Mesodermal cell (in vitro differentiated cells): ENCODE results near the gene KIAA1671.

Experiments used
- H3K27ac ChIP-seq: 2 replicates; pipeline ENCODE4 v1.7.0; 2013; ENCODE audit warnings: mild to moderate bottlenecking, low read depth, low read length, moderate library complexity; ENCODE audit not compliant: severe bottlenecking
- H3K36me3 ChIP-seq: 2 replicates; pipeline ENCODE4 v1.7.1; 2013; ENCODE audit warnings: mild to moderate bottlenecking, low read length, moderate library complexity; ENCODE audit not compliant: control insufficient read depth, insufficient read depth
- H3K4me1 ChIP-seq: one replicate; pipeline ENCODE4 v1.7.1; 2013; ENCODE audit warnings: mild to moderate bottlenecking, low read length; ENCODE audit not compliant: insufficient read depth, control insufficient read depth, poor library complexity, severe bottlenecking
- H3K4me3 ChIP-seq: 2 replicates; pipeline ENCODE4 v1.7.0; 2013; ENCODE audit warnings: low read length, control low read depth, mild to moderate bottlenecking; ENCODE audit not compliant: insufficient read depth, poor library complexity, severe bottlenecking; ENCODE audit errors: extremely low read depth
- H3K9me3 ChIP-seq: 2 replicates; pipeline ENCODE4 v1.7.1; 2013; ENCODE audit warnings: mild to moderate bottlenecking, low read length, moderate library complexity; ENCODE audit not compliant: control insufficient read depth
- WGBS, 2 experiments: methylation state at CpG; one replicate each; pipeline ENCODE4 v1.1.5; 2013; ENCODE audit warnings: missing lambda C conversion rate in 2 of 2; ENCODE audit not compliant: insufficient coverage in 2 of 2; 5-methylcytosine and 5-hydroxymethylcytosine counted together

Gene KIAA1671

DNA sequence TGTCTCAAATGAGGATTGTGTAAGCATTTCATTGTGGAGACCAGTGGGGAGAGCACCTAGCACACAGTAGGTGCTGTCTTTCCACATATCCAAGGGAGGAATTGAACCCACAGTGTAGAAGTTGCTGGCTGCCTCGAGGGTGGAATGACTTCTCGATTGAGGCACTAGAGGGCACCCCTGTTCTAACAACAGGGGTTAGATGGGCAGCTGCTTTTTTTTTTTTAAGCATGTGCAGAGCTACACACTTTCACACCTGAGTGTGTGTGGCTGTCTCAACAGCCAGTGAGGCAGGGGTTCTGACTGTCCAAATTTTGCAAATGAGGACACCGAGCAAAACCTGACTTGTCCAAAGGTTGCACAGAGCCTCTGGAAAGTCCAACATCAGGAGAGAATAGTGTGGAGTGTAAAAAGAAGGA lies 128.9 kb downstream of the KIAA1671 start:
- Histone ChIP-seq H3K4me3 (no peak overlapping the region), H3K9me3 (no peaks in the 10 kb centered on the region), H3K27ac (no peak overlapping the region), H3K4me1 (peaks cover 9% of the 10 kb centered on the region), H3K36me3 (peaks cover 4% of the 10 kb centered on the region)
- 32 to 37% methylated on average over 3 of the region's 3 CpGs for WGBS, 2 experiments

GRCh38 chr22:25082096-25082495 lies 129.6 kb downstream of the KIAA1671 start:
- Histone ChIP-seq H3K36me3 (peaks cover 4% of the 10 kb centered on the region), H3K27ac (no peak overlapping the region), H3K9me3 (no peaks in the 10 kb centered on the region), H3K4me3 (no peak overlapping the region), H3K4me1 (peaks cover 9% of the 10 kb centered on the region)
- 86 to 91% methylated on average over 2 to 3 of the region's 3 CpGs for WGBS, 2 experiments

- Histone ChIP-seq H3K36me3 (peaks cover 4% of the 10 kb centered on the region), H3K4me1 (peaks cover 9% of the 10 kb centered on the region), H3K4me3 (no peak overlapping the region), H3K27ac (no peak overlapping the region), H3K9me3 (no peaks in the 10 kb centered on the region)
- WGBS, 2 experiments = 95% methylated on average over 2 of the region's 2 CpGs; no CpG with 5 or more reads in 1 of the 2 experiments
These were observed 130.7 kb downstream of the KIAA1671 start for GRCh38 chr22:25083056-25083806.

DNA sequence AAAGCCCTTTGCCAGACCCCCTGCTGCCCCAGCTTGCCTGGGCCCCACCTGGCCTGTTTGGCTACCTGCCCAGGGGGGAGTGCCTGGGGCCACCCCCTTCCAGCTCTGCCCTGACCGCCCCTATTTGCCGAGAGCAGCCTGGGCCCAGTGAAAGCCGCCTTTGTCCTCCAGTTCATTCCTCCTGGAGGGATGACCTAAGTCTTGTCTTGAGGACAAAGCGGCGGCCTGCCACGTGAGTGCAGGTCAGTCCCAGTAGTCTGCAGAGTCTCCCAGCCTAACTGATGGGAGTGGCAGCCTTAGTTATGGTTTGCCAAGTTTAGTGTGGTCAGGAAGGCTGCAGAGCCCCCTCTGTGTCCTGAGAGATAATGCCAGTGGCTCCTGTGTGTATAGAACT lies 131.3 kb downstream of the KIAA1671 start:
- Histone ChIP-seq H3K9me3 (no peaks in the 10 kb centered on the region), H3K4me3 (no peak overlapping the region), H3K4me1 (peaks cover 9% of the 10 kb centered on the region), H3K36me3 (peaks cover 4% of the 10 kb centered on the region), H3K27ac (no peak overlapping the region)
- 88 to 91% methylated on average over 6 of the region's 6 CpGs for WGBS, 2 experiments

- Histone ChIP-seq H3K36me3 (peaks cover 4% of the 10 kb centered on the region), H3K9me3 (no peaks in the 10 kb centered on the region), H3K4me3 (no peak overlapping the region), H3K27ac (no peak overlapping the region), H3K4me1 (peaks cover 9% of the 10 kb centered on the region)
- WGBS, 2 experiments = 92 to 97% methylated on average over 5 to 6 of the region's 9 CpGs
These were observed 132.0 kb downstream of the KIAA1671 start for GRCh38 chr22:25084405-25085107.

GRCh38 chr22:25085156-25085555 lies 132.6 kb downstream of the KIAA1671 start:
- no peaks in the 10 kb centered on the region for H3K9me3 ChIP-seq
- 85 to 94% methylated on average over 4 of the region's 6 CpGs for WGBS, 2 experiments
- no peak overlapping the region for H3K27ac ChIP-seq
- H3K4me1 ChIP-seq = peaks cover 9% of the 10 kb centered on the region
- peaks cover 4% of the 10 kb centered on the region for H3K36me3 ChIP-seq
- no peak overlapping the region for H3K4me3 ChIP-seq

GRCh38 chr22:25085930-25086901 lies 133.7 kb downstream of the KIAA1671 start:
- WGBS, 2 experiments = 86 to 96% methylated on average over 5 to 10 of the region's 14 CpGs
- Histone ChIP-seq H3K9me3 (no peaks in the 10 kb centered on the region), H3K27ac (no peak overlapping the region), H3K4me3 (no peak overlapping the region), H3K36me3 (peaks cover 4% of the 10 kb centered on the region), H3K4me1 (peaks cover 3% of the 10 kb centered on the region)

- peaks cover 4% of the 10 kb centered on the region for H3K36me3 ChIP-seq
- WGBS, 2 experiments = 67 to 86% methylated on average over 1 of the region's 5 CpGs
- H3K27ac ChIP-seq = no peak overlapping the region
- H3K4me1 ChIP-seq = peaks cover 3% of the 10 kb centered on the region
- H3K9me3 ChIP-seq = no peaks in the 10 kb centered on the region
- H3K4me3 ChIP-seq = no peak overlapping the region
These were observed 134.4 kb downstream of the KIAA1671 start for GRCh38 chr22:25086902-25087282.

DNA sequence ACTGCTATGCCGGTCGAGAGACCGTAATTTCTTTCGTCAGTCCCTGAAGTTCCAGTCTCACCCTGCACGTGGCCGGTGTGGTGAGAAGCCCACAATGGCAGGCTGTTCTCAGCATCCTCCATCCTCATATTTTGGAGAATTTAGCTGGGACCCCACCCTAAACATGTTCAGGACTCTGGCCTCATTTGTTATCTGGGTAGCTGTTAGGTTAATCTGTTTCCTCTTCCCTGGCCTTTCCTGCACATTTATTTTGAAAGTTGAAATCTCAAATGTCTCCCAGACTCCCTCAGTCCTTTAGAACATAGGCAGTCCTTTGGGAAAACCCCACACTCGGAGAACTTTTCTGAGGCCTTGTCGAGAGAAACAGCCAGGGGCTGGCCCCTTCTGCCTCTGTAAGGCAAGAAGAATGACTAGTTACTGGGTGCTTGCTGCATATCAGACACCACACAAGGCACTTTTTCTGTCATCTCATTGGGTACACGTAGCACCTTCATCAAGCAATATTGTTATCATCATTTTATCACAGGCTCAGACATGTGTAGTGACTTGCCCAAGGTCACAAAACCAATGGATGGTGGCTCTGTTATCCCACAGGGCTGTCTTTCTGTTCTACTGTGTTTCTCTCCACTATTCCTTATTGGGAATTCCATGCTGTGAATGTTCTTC lies 137.8 kb downstream of the KIAA1671 start:
- WGBS, 2 experiments = 86 to 94% methylated on average over 7 of the region's 9 CpGs
- Histone ChIP-seq H3K9me3 (no peaks in the 10 kb centered on the region), H3K4me3 (no peak overlapping the region)

GRCh38 chr22:25091458-25091857 lies 138.9 kb downstream of the KIAA1671 start:
- no peaks in the 10 kb centered on the region for H3K36me3 ChIP-seq
- H3K27ac ChIP-seq = no peak overlapping the region
- no peaks in the 10 kb centered on the region for H3K9me3 ChIP-seq
- no peak overlapping the region for H3K4me3 ChIP-seq
- WGBS, 2 experiments = 98% methylated on average over 5 to 8 of the region's 9 CpGs
- peaks cover 18% of the 10 kb centered on the region for H3K4me1 ChIP-seq

More for the DNA sequence above, 137.8 kb downstream of the KIAA1671 start:
- Histone ChIP-seq H3K36me3 (no peaks in the 10 kb centered on the region), H3K4me1 (peaks cover 8% of the 10 kb centered on the region), H3K27ac (no peak overlapping the region)
